Measurements from ENCODE around the gene PSMB11. TPM values are rescaled to one million over a fixed set of nuclear protein-coding genes. Genes with fewer than 3 reads are reported as not detected.

The PSMB11 gene
- total RNA-seq, 4 donors from 2014 or later = not detected

DNA sequence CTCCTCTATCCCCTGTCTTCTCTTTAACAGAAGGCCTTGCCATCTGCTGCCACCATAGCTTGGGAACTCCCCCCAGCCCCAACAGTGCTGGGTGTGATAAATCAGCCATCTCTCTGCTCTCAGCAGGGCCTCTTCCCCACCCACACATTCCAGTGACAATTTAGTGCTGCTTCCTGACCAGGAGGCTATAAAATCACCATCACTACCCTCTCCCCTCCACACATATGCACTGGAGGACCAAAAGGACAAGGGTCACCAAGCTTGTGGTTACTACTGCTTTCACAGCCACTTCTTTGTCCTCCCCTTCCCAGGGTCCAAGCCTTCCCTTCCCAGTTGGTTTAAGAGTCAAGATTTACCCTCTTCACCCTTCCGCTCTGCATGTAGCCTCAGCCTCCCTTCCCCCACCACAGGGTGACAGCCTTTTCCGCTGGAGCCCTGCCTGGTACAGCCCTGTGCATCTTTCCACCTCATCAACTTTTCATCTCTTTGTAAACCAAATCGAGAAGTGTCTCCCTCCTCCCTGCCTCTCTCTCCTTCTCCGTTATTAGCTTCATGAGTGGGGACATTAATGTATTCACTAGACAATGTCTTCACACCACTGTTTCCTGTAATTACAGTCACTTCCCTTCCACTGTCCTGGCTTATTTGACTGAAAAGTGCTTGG lies 16.7 kb upstream of the PSMB11 start:
- TF ChIP-seq, protein P1, sequence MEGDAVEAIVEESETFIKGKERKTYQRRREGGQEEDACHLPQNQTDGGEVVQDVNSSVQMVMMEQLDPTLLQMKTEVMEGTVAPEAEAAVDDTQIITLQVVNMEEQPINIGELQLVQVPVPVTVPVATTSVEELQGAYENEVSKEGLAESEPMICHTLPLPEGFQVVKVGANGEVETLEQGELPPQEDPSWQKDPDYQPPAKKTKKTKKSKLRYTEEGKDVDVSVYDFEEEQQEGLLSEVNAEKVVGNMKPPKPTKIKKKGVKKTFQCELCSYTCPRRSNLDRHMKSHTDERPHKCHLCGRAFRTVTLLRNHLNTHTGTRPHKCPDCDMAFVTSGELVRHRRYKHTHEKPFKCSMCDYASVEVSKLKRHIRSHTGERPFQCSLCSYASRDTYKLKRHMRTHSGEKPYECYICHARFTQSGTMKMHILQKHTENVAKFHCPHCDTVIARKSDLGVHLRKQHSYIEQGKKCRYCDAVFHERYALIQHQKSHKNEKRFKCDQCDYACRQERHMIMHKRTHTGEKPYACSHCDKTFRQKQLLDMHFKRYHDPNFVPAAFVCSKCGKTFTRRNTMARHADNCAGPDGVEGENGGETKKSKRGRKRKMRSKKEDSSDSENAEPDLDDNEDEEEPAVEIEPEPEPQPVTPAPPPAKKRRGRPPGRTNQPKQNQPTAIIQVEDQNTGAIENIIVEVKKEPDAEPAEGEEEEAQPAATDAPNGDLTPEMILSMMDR (IDR thresholded peaks at IDR 0.05; ENCODE audit: low read depth) = no peak

DNA sequence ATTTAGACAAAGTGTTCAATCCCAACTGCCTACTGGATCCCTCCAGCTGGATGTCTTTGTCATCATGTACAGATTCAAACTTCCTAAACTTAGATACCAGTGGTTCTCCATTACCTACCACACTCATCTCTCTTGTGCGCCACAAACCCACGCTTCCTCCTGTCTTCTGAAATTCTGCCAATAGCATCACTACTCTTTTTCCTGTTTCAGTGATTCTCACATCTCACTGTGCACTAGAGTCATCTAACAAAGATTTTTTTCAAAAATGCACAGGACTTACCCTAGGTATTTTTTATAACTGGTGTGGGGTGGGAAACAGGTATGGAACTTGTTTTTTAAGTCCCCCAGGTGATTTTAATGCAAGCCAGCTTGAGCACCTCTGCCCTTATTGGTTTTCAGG lies 13.2 kb upstream of the PSMB11 start:
- TF ChIP-seq, protein P1 (IDR thresholded peaks at IDR 0.05; ENCODE audit: low read depth) = no peak

GRCh38 chr14:23030936-23031335 lies 11.1 kb upstream of the PSMB11 start:
- TF ChIP-seq, protein P1 (IDR thresholded peaks at IDR 0.05; ENCODE audit: low read depth) = no peak

DNA sequence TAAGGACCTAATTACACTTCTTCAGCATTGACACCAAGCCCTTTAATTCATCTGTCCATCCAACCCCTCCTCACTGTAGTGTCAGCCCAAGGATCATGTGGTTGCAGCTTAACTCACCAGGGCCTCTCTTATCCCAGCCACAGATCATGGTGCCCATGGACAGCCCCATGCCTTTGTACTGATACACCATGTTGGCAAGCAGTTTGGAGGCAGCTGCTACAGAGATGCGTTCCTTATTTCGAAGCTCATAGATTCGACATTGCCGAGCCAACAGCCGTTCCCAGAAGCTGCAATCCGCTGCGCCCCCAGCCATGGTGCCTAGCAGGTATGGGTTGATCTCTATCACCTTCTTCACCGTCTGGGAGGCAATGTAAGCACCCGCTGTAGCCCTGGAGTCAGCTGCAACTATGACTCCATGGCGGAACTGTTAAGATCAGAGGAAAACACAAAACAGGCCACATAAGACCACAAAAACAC lies 8.7 kb upstream of the PSMB11 start:
- TF ChIP-seq, protein P1 (IDR thresholded peaks at IDR 0.05; ENCODE audit: low read depth) = no peak

DNA sequence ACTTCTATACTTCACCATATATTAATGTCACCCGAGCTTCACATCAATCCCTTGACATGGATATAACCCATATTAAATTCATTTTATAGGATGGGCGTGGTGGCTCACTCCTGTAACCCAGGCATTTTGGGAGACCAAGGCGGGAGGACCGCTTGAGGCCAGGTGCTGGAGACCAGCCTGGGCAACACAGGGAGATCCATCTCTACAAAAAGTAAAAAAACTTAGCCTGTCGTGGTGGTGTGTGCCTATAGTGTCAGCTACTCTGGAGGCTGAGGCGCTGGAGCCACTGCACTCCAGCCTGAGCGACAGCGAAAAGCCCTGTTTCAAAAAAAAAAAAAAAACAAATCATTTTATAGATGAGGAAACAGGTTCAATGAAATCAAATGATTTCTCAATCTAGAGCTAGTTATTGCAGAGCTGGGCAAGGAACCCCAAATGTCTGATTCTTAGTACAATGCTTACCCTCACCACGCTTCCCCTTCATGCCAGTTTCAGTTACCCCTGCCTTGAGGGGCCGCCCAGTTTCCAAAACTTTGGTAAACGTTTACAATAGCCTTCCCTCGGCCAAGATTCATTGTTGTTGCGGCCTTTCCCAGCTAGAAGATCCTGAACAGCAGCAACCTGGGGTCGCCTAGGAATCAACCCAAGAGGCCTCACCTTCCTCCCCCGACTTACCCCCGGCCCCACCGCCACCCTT lies 8.1 kb upstream of the PSMB11 start:
- TF ChIP-seq, protein P1 (IDR thresholded peaks at IDR 0.05; ENCODE audit: low read depth) = no peak

DNA sequence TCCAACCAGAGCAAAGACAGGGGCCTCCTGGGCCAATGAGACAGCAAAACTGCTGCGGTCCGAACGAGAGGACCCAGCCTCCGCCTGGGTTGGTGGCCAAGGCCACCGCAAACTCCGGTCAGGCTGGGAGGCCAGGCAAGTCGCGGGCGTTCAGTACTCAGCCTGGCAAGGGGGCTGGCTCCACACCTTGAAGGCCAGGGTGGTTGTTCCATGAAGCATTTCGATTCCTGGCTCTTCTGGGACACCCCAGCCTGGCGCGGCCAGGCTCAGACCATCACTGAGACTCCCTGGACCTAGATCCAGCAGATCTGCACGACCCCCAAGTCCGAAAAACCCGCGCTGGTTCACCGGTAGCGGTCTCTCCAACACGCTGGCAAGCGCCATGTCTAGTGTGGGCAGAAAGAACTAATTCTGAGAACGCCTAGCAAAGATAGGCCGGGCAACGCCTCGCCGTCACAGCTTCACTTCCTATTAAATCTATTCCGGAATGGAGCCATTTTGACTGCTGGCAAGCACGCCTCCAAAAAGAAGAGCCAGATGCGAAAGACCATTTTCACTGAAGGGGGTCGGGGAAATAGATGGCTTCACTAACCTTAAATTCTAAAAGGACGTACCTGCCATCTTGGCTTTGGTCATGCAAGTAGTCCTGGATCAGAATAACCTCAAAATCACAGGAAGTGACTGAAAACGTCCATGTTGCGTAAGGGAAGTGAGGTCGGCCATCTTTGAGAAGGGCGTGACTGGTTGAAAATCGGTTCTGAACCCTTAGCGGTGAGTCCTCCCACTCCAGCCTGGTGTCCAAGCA lies 7.3 kb upstream of the PSMB11 start, which contains the start of gene PSMB5:
Gene PSMB5, minus strand, starts transcription at position 403 of the 805 bp plus-strand sequence. Its CDS starts 19 bp downstream, at position 384.
- TF ChIP-seq, protein P1 (IDR thresholded peaks at IDR 0.05; ENCODE audit: low read depth) = no peak
